HG02870 (cell line): Measurements from ENCODE around the gene CYP2F1.

Experiments
- ATAC-seq: cut with Tn5 transposase; IDR thresholded peaks from one replicate; pipeline ENCODE4 v1.9.1; 2021; ENCODE audit warnings: mild to moderate bottlenecking, moderate library complexity; ENCODE audit not compliant: unreplicated experiment

CYP2F1 gene

DNA sequence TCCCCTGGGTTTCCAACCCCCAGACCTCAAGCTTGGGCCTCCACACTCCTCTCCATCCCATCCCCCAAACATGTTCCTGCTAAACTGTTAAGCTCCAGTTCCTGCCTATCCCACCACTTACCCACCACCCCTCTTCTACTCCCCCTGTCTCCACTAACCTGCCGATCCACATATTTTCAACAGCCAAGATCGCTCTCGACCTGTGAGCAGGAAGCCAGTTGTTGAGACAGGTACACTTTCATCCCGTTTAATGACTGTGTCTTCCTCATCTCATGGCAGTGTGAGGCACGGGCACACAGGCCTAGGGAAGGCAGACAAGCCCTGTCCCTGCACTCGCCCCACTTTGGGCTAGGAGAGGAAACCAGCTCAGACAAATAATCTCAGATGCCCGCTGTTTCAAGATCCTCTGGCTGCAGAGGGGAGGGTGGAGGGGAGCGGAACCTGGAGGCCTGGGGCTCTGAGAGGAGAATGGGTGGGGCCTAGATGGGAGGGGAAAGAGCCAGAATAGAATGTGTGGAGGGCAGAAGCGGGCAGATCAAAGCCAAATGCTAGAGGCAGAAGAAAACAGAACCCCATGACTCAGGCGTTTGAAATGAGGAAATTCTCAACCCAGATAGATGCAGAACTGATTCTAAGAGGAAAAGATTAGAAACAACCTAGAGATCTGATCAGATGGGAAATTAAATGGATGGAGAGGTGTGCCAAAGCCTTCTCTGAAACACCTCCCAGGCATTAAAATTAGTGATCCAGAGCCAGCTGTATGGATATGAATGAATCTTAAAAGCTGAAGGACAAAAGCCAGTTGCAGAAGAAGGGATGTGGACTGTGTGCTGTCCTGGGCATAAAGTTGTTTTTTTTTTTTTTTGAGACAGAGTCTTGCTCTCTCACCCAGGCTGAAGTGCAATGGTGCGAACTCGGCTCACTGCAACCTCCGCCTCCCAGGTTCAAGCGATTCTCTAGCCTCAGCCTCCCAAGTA is 61.9 kb downstream of the CYP2F1 start:
- no peak for ATAC-seq
